NCI-H1105 treated with DMSO at 0.1 percent for 48 hours (cell line): ENCODE results near the gene ZNF418.
"Not testable (repeated sequence)": the region's sequence is repeated elsewhere in the genome, so short reads cannot be mapped to it uniquely, and the experiment has no call there.

Experiments used
- DNase-seq: peaks from one replicate; lab custom pipeline; 2025; lab: John Stamatoyannopoulos, UW

Gene ZNF418

GRCh38 chr19:57934820-57935665, at the start of gene ZNF418:
TSS of gene ZNF418 (minus strand) at chr19:57935402. CDS start at chr19:57933822, 1,580 bp downstream.
- DNase-seq: no peak

- no peak for DNase-seq
Observed at GRCh38 chr19:57978586-57979289, 43.5 kb upstream of the ZNF418 start.

- DNase-seq: no peak
Observed at GRCh38 chr19:57974434-57974833, 39.2 kb upstream of the ZNF418 start, which contains the start of gene C19orf18. TSS of gene C19orf18 (minus strand) at chr19:57974534. CDS start at chr19:57974432, 102 bp downstream.

- no peak for DNase-seq
Observed at GRCh38 chr19:57964761-57965160, 29.6 kb upstream of the ZNF418 start.

GRCh38 chr19:57961785-57962184, 26.6 kb upstream of the ZNF418 start:
- no peak for DNase-seq

- no peak for DNase-seq
Observed at GRCh38 chr19:57954996-57955395, 19.8 kb upstream of the ZNF418 start.

GRCh38 chr19:57949702-57950101, 14.5 kb upstream of the ZNF418 start:
- DNase-seq: no peak

- DNase-seq: no peak
Observed at GRCh38 chr19:57949296-57949695, 14.1 kb upstream of the ZNF418 start.

- peak; percentile 66 for DNase-seq
Observed at GRCh38 chr19:57947419-57948134, 12.4 kb upstream of the ZNF418 start, which contains the start of gene ZNF256. TSS of gene ZNF256 (minus strand) at chr19:57947706. CDS start at chr19:57947474, 232 bp downstream.

GRCh38 chr19:57947088-57947418, 11.9 kb upstream of the ZNF418 start:
- no peak for DNase-seq

GRCh38 chr19:57946316-57946715, 11.1 kb upstream of the ZNF418 start:
- DNase-seq: no peak

GRCh38 chr19:57941593-57941992, 6.4 kb upstream of the ZNF418 start:
- DNase-seq: no peak

- no peak for DNase-seq
Observed at GRCh38 chr19:57935731-57936130, 529 bp upstream of the ZNF418 start.

- DNase-seq: no peak
Observed at GRCh38 chr19:57927587-57927986, 7.6 kb downstream of the ZNF418 start.

GRCh38 chr19:57916168-57916995, 18.8 kb downstream of the ZNF418 start, which contains the start of gene ZNF417:
TSS of gene ZNF417 (minus strand) at chr19:57916592. CDS start at chr19:57916411, 181 bp downstream.
- DNase-seq: peak; percentile 96

GRCh38 chr19:57914531-57914930, 20.7 kb downstream of the ZNF418 start:
- no peak for DNase-seq

GRCh38 chr19:57907394-57907793, 27.8 kb downstream of the ZNF418 start:
- no peak for DNase-seq

- DNase-seq: no peak
Observed at GRCh38 chr19:57905258-57905657, 29.9 kb downstream of the ZNF418 start.

- no peak for DNase-seq
Observed at GRCh38 chr19:57903618-57904184, 31.5 kb downstream of the ZNF418 start.

- no peak for DNase-seq
Observed at GRCh38 chr19:57900311-57900710, 34.9 kb downstream of the ZNF418 start.

GRCh38 chr19:57890706-57891105, 44.5 kb downstream of the ZNF418 start:
- DNase-seq: not testable (repeated sequence)
